Measurements from ENCODE around the gene RNASE4.

RNASE4 gene

GRCh38 chr14:20745571-20746358, 61.4 kb downstream of the RNASE4 start, which contains the start of gene EDDM3A:
TSS of gene EDDM3A (plus strand) at chr14:20745887. CDS start at chr14:20747581, 1,694 bp downstream.
- TF ChIP-seq POU6F1 (CRISPR knock-in tag; IDR thresholded peaks at IDR 0.05; ENCODE audit: borderline replicate concordance, low read depth) (no peak), TCF4 (CRISPR knock-in tag; IDR thresholded peaks at IDR 0.05; ENCODE audit: borderline replicate concordance) (no peak), PPARA (CRISPR knock-in tag; IDR thresholded peaks at IDR 0.05; ENCODE audit: borderline replicate concordance) (no peak), CREB5 (CRISPR knock-in tag; IDR thresholded peaks at IDR 0.05; ENCODE audit: low read depth) (no peak), ZFP3 (CRISPR knock-in tag; IDR thresholded peaks at IDR 0.05) (no peak), RARB (CRISPR knock-in tag; IDR thresholded peaks at IDR 0.05) (no peak), SNAI2 (CRISPR knock-in tag; IDR thresholded peaks at IDR 0.05) (no peak), ZC3H10 (CRISPR knock-in tag; IDR thresholded peaks at IDR 0.05) (no peak), ZNF565 (CRISPR knock-in tag; conservative IDR thresholded peaks at IDR 0.05; ENCODE audit: low read depth) (no peak), OSR1 (CRISPR knock-in tag; IDR thresholded peaks at IDR 0.05) (no peak), CSDC2 (CRISPR knock-in tag; IDR thresholded peaks at IDR 0.05) (no peak), ZNF70 (CRISPR knock-in tag; IDR thresholded peaks at IDR 0.05) (no peak), ZNF8 (CRISPR knock-in tag; IDR thresholded peaks at IDR 0.05) (no peak)
- TF ChIP-seq, protein P1, sequence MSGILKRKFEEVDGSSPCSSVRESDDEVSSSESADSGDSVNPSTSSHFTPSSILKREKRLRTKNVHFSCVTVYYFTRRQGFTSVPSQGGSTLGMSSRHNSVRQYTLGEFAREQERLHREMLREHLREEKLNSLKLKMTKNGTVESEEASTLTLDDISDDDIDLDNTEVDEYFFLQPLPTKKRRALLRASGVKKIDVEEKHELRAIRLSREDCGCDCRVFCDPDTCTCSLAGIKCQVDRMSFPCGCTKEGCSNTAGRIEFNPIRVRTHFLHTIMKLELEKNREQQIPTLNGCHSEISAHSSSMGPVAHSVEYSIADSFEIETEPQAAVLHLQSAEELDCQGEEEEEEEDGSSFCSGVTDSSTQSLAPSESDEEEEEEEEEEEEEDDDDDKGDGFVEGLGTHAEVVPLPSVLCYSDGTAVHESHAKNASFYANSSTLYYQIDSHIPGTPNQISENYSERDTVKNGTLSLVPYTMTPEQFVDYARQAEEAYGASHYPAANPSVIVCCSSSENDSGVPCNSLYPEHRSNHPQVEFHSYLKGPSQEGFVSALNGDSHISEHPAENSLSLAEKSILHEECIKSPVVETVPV (CRISPR knock-in tag; IDR thresholded peaks at IDR 0.05): no peak
- TF ChIP-seq, protein P2, sequence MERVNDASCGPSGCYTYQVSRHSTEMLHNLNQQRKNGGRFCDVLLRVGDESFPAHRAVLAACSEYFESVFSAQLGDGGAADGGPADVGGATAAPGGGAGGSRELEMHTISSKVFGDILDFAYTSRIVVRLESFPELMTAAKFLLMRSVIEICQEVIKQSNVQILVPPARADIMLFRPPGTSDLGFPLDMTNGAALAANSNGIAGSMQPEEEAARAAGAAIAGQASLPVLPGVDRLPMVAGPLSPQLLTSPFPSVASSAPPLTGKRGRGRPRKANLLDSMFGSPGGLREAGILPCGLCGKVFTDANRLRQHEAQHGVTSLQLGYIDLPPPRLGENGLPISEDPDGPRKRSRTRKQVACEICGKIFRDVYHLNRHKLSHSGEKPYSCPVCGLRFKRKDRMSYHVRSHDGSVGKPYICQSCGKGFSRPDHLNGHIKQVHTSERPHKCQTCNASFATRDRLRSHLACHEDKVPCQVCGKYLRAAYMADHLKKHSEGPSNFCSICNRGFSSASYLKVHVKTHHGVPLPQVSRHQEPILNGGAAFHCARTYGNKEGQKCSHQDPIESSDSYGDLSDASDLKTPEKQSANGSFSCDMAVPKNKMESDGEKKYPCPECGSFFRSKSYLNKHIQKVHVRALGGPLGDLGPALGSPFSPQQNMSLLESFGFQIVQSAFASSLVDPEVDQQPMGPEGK (CRISPR knock-in tag; IDR thresholded peaks at IDR 0.05; ENCODE audit: borderline replicate concordance): no peak
- no peak for ATAC-seq

- no peak for TF ChIP-seq ESRRG (CRISPR knock-in tag; IDR thresholded peaks at IDR 0.05)
- TF ChIP-seq ZFP30 (CRISPR knock-in tag; IDR thresholded peaks at IDR 0.05): no peak
- no peak for TF ChIP-seq GLIS3 (CRISPR knock-in tag; IDR thresholded peaks at IDR 0.05)
- ATAC-seq: no peak
Measured at GRCh38 chr14:20746566-20746965, 62.2 kb downstream of the RNASE4 start.

- no peak for ATAC-seq
- no peak for TF ChIP-seq CSDC2 (CRISPR knock-in tag; IDR thresholded peaks at IDR 0.05)
- no peak for TF ChIP-seq PPARA (CRISPR knock-in tag; IDR thresholded peaks at IDR 0.05; ENCODE audit: borderline replicate concordance)
- no peak for TF ChIP-seq ZNF565 (CRISPR knock-in tag; conservative IDR thresholded peaks at IDR 0.05; ENCODE audit: low read depth)
- TF ChIP-seq ZFP30 (CRISPR knock-in tag; IDR thresholded peaks at IDR 0.05): no peak
- no peak for TF ChIP-seq ARNTL (CRISPR knock-in tag; IDR thresholded peaks at IDR 0.05; ENCODE audit: borderline replicate concordance, low read depth)
- TF ChIP-seq ZNF70 (CRISPR knock-in tag; IDR thresholded peaks at IDR 0.05): no peak
- TF ChIP-seq TCF4 (CRISPR knock-in tag; IDR thresholded peaks at IDR 0.05; ENCODE audit: borderline replicate concordance): no peak
- no peak for TF ChIP-seq POU6F1 (CRISPR knock-in tag; IDR thresholded peaks at IDR 0.05; ENCODE audit: borderline replicate concordance, low read depth)
- TF ChIP-seq, protein P1 (CRISPR knock-in tag; IDR thresholded peaks at IDR 0.05): no peak
- TF ChIP-seq SNAI2 (CRISPR knock-in tag; IDR thresholded peaks at IDR 0.05): no peak
Measured at GRCh38 chr14:20748439-20748838, 64.1 kb downstream of the RNASE4 start.
